ENCODE results near the gene CAMK1G.

GRCh38 chr1:209576392-209577197 is 6.9 kb upstream of the CAMK1G start:
- TF ChIP-seq TSHZ2 (CRISPR knock-in tag; IDR thresholded peaks at IDR 0.05), result no peak
- TF ChIP-seq ZFP30 (CRISPR knock-in tag; IDR thresholded peaks at IDR 0.05), result no peak
- TF ChIP-seq PATZ1 (CRISPR knock-in tag; IDR thresholded peaks at IDR 0.05; ENCODE audit: borderline replicate concordance), result no peak
- no peak for TF ChIP-seq CREB5 (CRISPR knock-in tag; IDR thresholded peaks at IDR 0.05; ENCODE audit: low read depth)
- TF ChIP-seq ZC3H10 (CRISPR knock-in tag; IDR thresholded peaks at IDR 0.05), result no peak
- TF ChIP-seq GLIS3 (CRISPR knock-in tag; IDR thresholded peaks at IDR 0.05), result no peak
- TF ChIP-seq, protein P1, sequence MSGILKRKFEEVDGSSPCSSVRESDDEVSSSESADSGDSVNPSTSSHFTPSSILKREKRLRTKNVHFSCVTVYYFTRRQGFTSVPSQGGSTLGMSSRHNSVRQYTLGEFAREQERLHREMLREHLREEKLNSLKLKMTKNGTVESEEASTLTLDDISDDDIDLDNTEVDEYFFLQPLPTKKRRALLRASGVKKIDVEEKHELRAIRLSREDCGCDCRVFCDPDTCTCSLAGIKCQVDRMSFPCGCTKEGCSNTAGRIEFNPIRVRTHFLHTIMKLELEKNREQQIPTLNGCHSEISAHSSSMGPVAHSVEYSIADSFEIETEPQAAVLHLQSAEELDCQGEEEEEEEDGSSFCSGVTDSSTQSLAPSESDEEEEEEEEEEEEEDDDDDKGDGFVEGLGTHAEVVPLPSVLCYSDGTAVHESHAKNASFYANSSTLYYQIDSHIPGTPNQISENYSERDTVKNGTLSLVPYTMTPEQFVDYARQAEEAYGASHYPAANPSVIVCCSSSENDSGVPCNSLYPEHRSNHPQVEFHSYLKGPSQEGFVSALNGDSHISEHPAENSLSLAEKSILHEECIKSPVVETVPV (CRISPR knock-in tag; IDR thresholded peaks at IDR 0.05), result no peak
- TF ChIP-seq RARB (CRISPR knock-in tag; IDR thresholded peaks at IDR 0.05), result no peak
- TF ChIP-seq ISL1 (CRISPR knock-in tag; IDR thresholded peaks at IDR 0.05), result no peak
- TF ChIP-seq SNAI2 (CRISPR knock-in tag; IDR thresholded peaks at IDR 0.05), result no peak
- TF ChIP-seq ARNTL (CRISPR knock-in tag; IDR thresholded peaks at IDR 0.05; ENCODE audit: borderline replicate concordance, low read depth), result no peak

Measured in SK-N-SH treated with all-trans-retinoic acid at 6 μM for 48 hours (cell line).